Mammary epithelial cell (primary cell): ENCODE measurements around the gene UQCRFS1.

Experiments
- EZH2 ChIP-seq: IDR thresholded peaks from 2 replicates; pipeline ENCODE4 v1.6.1; 2012; ENCODE audit warnings: low read length, inconsistent platforms, borderline replicate concordance
- TF ChIP-seq, protein P1 (sequence below), 2 donors: IDR thresholded peaks in 1 of 2; conservative IDR thresholded peaks in 1 of 2; 2 replicates each; pipeline ENCODE4 v1.5.1; 2011 to 2012; ENCODE audit warnings: inconsistent platforms in 2 of 2, low read length in 2 of 2, mild to moderate bottlenecking in 2 of 2, control low read depth in 1 of 2, low read depth in 1 of 2; ENCODE audit not compliant: insufficient read depth in 1 of 2; ENCODE audit errors: extremely low read depth in 1 of 2

DNA sequence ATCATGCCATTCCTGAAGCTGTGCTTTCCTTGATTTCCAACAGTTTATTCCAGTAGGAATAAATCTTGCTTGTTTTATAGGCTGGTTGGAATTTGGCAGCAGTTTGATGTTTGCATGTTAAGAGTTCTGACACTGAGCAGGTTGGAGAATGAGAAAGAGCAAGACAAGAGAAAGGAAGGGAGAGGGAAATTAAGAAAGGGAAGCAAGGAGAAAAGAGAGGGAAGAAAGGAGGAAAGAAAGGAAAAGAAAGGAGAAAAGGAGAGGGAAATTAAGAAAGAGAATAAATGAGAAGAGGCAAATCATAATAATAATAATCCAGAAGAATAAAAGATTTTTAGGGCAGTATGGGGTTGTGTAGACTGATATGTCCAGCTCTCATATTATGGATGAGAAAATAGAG, 28.4 kb upstream of the UQCRFS1 start:
- TF ChIP-seq, protein P1, sequence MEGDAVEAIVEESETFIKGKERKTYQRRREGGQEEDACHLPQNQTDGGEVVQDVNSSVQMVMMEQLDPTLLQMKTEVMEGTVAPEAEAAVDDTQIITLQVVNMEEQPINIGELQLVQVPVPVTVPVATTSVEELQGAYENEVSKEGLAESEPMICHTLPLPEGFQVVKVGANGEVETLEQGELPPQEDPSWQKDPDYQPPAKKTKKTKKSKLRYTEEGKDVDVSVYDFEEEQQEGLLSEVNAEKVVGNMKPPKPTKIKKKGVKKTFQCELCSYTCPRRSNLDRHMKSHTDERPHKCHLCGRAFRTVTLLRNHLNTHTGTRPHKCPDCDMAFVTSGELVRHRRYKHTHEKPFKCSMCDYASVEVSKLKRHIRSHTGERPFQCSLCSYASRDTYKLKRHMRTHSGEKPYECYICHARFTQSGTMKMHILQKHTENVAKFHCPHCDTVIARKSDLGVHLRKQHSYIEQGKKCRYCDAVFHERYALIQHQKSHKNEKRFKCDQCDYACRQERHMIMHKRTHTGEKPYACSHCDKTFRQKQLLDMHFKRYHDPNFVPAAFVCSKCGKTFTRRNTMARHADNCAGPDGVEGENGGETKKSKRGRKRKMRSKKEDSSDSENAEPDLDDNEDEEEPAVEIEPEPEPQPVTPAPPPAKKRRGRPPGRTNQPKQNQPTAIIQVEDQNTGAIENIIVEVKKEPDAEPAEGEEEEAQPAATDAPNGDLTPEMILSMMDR (conservative IDR thresholded peaks at IDR 0.05 in 1 of 2, IDR thresholded peaks at IDR 0.05 in 1 of 2; ENCODE audit: extremely low read depth in 1 of 2, insufficient read depth in 1 of 2, low read depth in 1 of 2, low read length in 2 of 2): no peak
- TF ChIP-seq EZH2: no peak
